H1 (cell line): ENCODE measurements around the gene IKZF2. TPM values are rescaled to one million over a fixed set of nuclear protein-coding genes. Genes with fewer than 3 reads are reported as not detected.

Experiments
- CTCF ChIA-PET: fragments of 300-600 bp; sonication (Branson Sonifier 250); formaldehyde crosslinking; loops from one replicate; lab custom pipeline; 2021; ENCODE audit not compliant: partially characterized antibody; lab: Charles Lee
- POLR2A ChIA-PET: fragments of 300-600 bp; sonication (Branson Sonifier 250); formaldehyde crosslinking; loops from one replicate; lab custom pipeline; 2021; ENCODE audit warnings: inconsistent platforms; ENCODE audit not compliant: partially characterized antibody; lab: Charles Lee
- DNase-seq, 2 experiments: peaks; one replicate each; pipeline versions ENCODE4 v3.0.0 to v3.0.0-alpha.2; 2010 to 2022; ENCODE audit warnings: low spot score in 2 of 2, low read depth in 1 of 2, mixed read lengths in 1 of 2
- FAIRE-seq: peaks from 2 replicates; lab custom pipeline; 2011; peaks lifted over from hg19 to GRCh38; lab: Jason Lieb, UNC
- H2AFZ ChIP-seq: 2 replicates; pipeline ENCODE4 v1.8.1; 2012; ENCODE audit warnings: low read length, inconsistent platforms
- H2AK5ac ChIP-seq: 2 replicates; pipeline ENCODE4 v1.6.1; 2013; ENCODE audit warnings: low read depth, low read length
- H2BK120ac ChIP-seq: replicated peaks from 2 replicates; pipeline ENCODE3; 2013; ENCODE audit warnings: low read depth, low read length, inconsistent platforms
- H2BK12ac ChIP-seq: 2 replicates; pipeline ENCODE4 v1.6.1; 2013; ENCODE audit warnings: low read depth, low read length
- H2BK15ac ChIP-seq: 2 replicates; pipeline ENCODE4 v1.6.1; 2013; ENCODE audit warnings: low read length
- H2BK20ac ChIP-seq: 2 replicates; pipeline ENCODE4 v1.6.1; 2013; ENCODE audit warnings: low read length
- H2BK5ac ChIP-seq: 2 replicates; pipeline ENCODE4 v1.6.1; 2013; ENCODE audit warnings: low read depth, low read length
- H3K14ac ChIP-seq: 2 replicates; pipeline ENCODE4 v1.6.1; 2013; ENCODE audit warnings: inconsistent platforms; ENCODE audit not compliant: insufficient read length
- H3K18ac ChIP-seq: 2 replicates; pipeline ENCODE4 v1.6.1; 2013; ENCODE audit warnings: low read length; ENCODE audit errors: extremely low read depth
- H3K23ac ChIP-seq: 2 replicates; pipeline ENCODE4 v1.6.1; 2013; ENCODE audit warnings: inconsistent platforms; ENCODE audit not compliant: insufficient read length
- H3K23me2 ChIP-seq: 2 replicates; pipeline ENCODE4 v1.6.1; 2013; ENCODE audit warnings: low read depth, low read length
- H3K27ac ChIP-seq: 2 replicates; pipeline ENCODE4 v1.6.1; 2011; ENCODE audit warnings: low read depth, low read length, inconsistent platforms
- H3K27me3 ChIP-seq, 4 experiments: replicated peaks in 1 of 4; 1 replicate in 1 of 4; 2 replicates in 3 of 4; pipeline versions ENCODE4 v1.6.1 to v1.8.1; 2011 to 2013; ENCODE audit warnings: low read length in 3 of 4, mild to moderate bottlenecking in 3 of 4, inconsistent platforms in 2 of 4, mixed read lengths in 2 of 4, moderate library complexity in 1 of 4; ENCODE audit not compliant: control insufficient read depth in 3 of 4, insufficient read depth in 3 of 4; ENCODE audit errors: extremely low read depth in 1 of 4
- H3K36me3 ChIP-seq, 4 experiments: 2 replicates each; pipeline versions ENCODE4 v1.6.1 to v1.8.1; 2011 to 2013; ENCODE audit warnings: mild to moderate bottlenecking in 4 of 4, low read length in 3 of 4, moderate library complexity in 2 of 4, control low read depth in 1 of 4, inconsistent platforms in 1 of 4; ENCODE audit not compliant: insufficient read depth in 4 of 4, control insufficient read depth in 2 of 4
- H3K4ac ChIP-seq: replicated peaks from 2 replicates; pipeline ENCODE3; 2013; ENCODE audit warnings: low read length, low read depth, mixed read lengths, inconsistent platforms; ENCODE audit not compliant: insufficient read length
- H3K4me1 ChIP-seq, 4 experiments: replicated peaks in 1 of 4; 1 replicate in 1 of 4; 2 replicates in 3 of 4; pipeline versions ENCODE4 v1.6.1 to v1.8.1; 2011 to 2013; ENCODE audit warnings: low read length in 3 of 4, inconsistent platforms in 2 of 4, mixed read lengths in 1 of 4; ENCODE audit not compliant: insufficient read depth in 4 of 4, control insufficient read depth in 3 of 4
- H3K4me2 ChIP-seq, 2 experiments: 2 replicates each; pipeline versions ENCODE4 v1.6.1 to v1.8.1; 2011 to 2013; ENCODE audit warnings: low read depth in 2 of 2, low read length in 2 of 2, control low read depth in 1 of 2, inconsistent platforms in 1 of 2, mild to moderate bottlenecking in 1 of 2; ENCODE audit not compliant: insufficient read depth in 1 of 2
- H3K4me3 ChIP-seq, 4 experiments: fragments of 200-600, 300-600 bp in 1 of 4; sonication (generic), shearing (Covaris generic), sonication (Bioruptor Twin) in 1 of 4; 2 replicates each; pipeline versions ENCODE4 v1.5.1 to v1.8.1; 2011 to 2016; ENCODE audit warnings: low read length in 4 of 4, low read depth in 3 of 4, control low read depth in 2 of 4, inconsistent platforms in 2 of 4, mild to moderate bottlenecking in 2 of 4, mixed read lengths in 1 of 4, moderate library complexity in 1 of 4; ENCODE audit not compliant: insufficient read depth in 2 of 4; ENCODE audit errors: extremely low read depth in 1 of 4
- H3K56ac ChIP-seq: replicated peaks from 2 replicates; pipeline ENCODE3; 2013; ENCODE audit warnings: low read depth, mild to moderate bottlenecking, mixed read lengths, low read length, inconsistent platforms; ENCODE audit not compliant: insufficient read length
- H3K79me1 ChIP-seq: 2 replicates; pipeline ENCODE4 v1.6.1; 2013; ENCODE audit warnings: low read depth, low read length, control low read depth
- H3K79me2 ChIP-seq, 2 experiments: 2 replicates each; pipeline versions ENCODE4 v1.6.1 to v1.8.1; 2012 to 2013; ENCODE audit warnings: low read length in 2 of 2, mild to moderate bottlenecking in 2 of 2, inconsistent platforms in 1 of 2; ENCODE audit not compliant: insufficient read depth in 2 of 2, control insufficient read depth in 1 of 2
- H3K9ac ChIP-seq, 4 experiments: replicated peaks in 1 of 4; 1 replicate in 1 of 4; 2 replicates in 3 of 4; pipeline versions ENCODE4 v1.6.1 to v1.8.1; 2011 to 2013; ENCODE audit warnings: low read depth in 3 of 4, low read length in 3 of 4, control low read depth in 2 of 4, mild to moderate bottlenecking in 2 of 4, moderate library complexity in 2 of 4, inconsistent platforms in 1 of 4; ENCODE audit errors: extremely low read depth in 1 of 4
- H3K9me3 ChIP-seq, 2 experiments: 2 replicates each; pipeline versions ENCODE4 v1.6.1 to v1.8.1; 2012 to 2013; ENCODE audit warnings: mild to moderate bottlenecking in 2 of 2, moderate library complexity in 2 of 2, control low read depth in 1 of 2, inconsistent platforms in 1 of 2, low read depth in 1 of 2, low read length in 1 of 2, mixed read lengths in 1 of 2; ENCODE audit not compliant: insufficient read depth in 2 of 2
- H4K20me1 ChIP-seq, 2 experiments: replicated peaks in 1 of 2; 2 replicates each; pipeline versions ENCODE3 to v1.8.1; 2011 to 2013; ENCODE audit warnings: inconsistent platforms in 2 of 2, low read length in 2 of 2, mild to moderate bottlenecking in 1 of 2; ENCODE audit not compliant: insufficient read depth in 2 of 2, control insufficient read depth in 1 of 2
- H4K5ac ChIP-seq: 2 replicates; pipeline ENCODE4 v1.6.1; 2013; ENCODE audit warnings: low read length, low read depth, mixed read lengths, inconsistent platforms; ENCODE audit not compliant: insufficient read length
- H4K8ac ChIP-seq: 2 replicates; pipeline ENCODE4 v1.8.0; 2013; ENCODE audit warnings: mild to moderate bottlenecking, moderate library complexity, low read length, inconsistent platforms; ENCODE audit not compliant: insufficient read depth; ENCODE audit errors: extremely low read depth
- H4K91ac ChIP-seq: replicated peaks from 2 replicates; pipeline ENCODE3; 2013; ENCODE audit warnings: low read length, mixed read lengths, inconsistent platforms; ENCODE audit not compliant: insufficient read length
- BRCA1 ChIP-seq: IDR thresholded peaks from 2 replicates; pipeline ENCODE4 v1.6.1; 2012; ENCODE audit warnings: low read depth, low read length, improper control_type of control experiment
- CBX8 ChIP-seq: fragments of 300-800, 300-1000 bp; sonication (generic); IDR thresholded peaks from 2 replicates; pipeline ENCODE4 v1.7.1; 2016; ENCODE audit warnings: low read depth, low read length, borderline replicate concordance
- GABPA ChIP-seq: IDR thresholded peaks from 2 replicates; pipeline ENCODE4 v1.6.1; 2011; ENCODE audit warnings: mild to moderate bottlenecking, low read length, moderate library complexity, borderline replicate concordance; ENCODE audit not compliant: insufficient read depth
- GTF2F1 ChIP-seq: IDR thresholded peaks from 2 replicates; pipeline ENCODE4 v1.6.1; 2012; ENCODE audit warnings: low read depth, low read length, improper control_type of control experiment, borderline replicate concordance
- RNF2 ChIP-seq: fragments of 200-900, 300-1000 bp; sonication (generic); IDR thresholded peaks from 2 replicates; pipeline ENCODE4 v1.7.1; 2016; ENCODE audit warnings: borderline replicate concordance, low read depth, mild to moderate bottlenecking, antibody characterized with exemption, low read length; ENCODE audit not compliant: poor library complexity, severe bottlenecking; ENCODE audit errors: missing control alignments
- SIN3A ChIP-seq, 2 experiments: IDR thresholded peaks in 1 of 2; conservative IDR thresholded peaks in 1 of 2; 2 replicates each; pipeline ENCODE4 v1.6.1; 2011 to 2012; ENCODE audit warnings: low read length in 2 of 2, improper control_type of control experiment in 1 of 2, low read depth in 1 of 2, mild to moderate bottlenecking in 1 of 2
- SIX5 ChIP-seq: IDR thresholded peaks from 2 replicates; pipeline ENCODE4 v1.6.1; 2011; ENCODE audit warnings: mild to moderate bottlenecking, low read depth, low read length
- YY1 ChIP-seq: IDR thresholded peaks from 2 replicates; pipeline ENCODE4 v1.6.1; 2011; ENCODE audit warnings: low read depth, mild to moderate bottlenecking, low read length
- WGBS, 2 experiments: shearing (Covaris generic) in 1 of 2; methylation state at CpG; one replicate each; pipeline versions ENCODE4 v1.1.6 to v1.1.7; 2013 to 2015; ENCODE audit warnings: low lambda C conversion rate in 2 of 2, mixed read lengths in 2 of 2, inconsistent platforms in 1 of 2, low coverage in 1 of 2, missing lambda C conversion rate in 1 of 2; ENCODE audit not compliant: insufficient replicate concordance in 2 of 2, insufficient coverage in 1 of 2, insufficient read length in 1 of 2; ENCODE audit errors: extremely low coverage in 1 of 2, missing lambda C conversion rate in 1 of 2; 5-methylcytosine and 5-hydroxymethylcytosine counted together
- polyA plus RNA-seq, 7 experiments: library from polyadenylated mRNA; depleted of rRNA in 3 of 7; stranded (reverse) in 5 of 7; unstranded in 2 of 7; fragments of >200 nt in 5 of 7; fragments of 200-250 nt in 2 of 7; gene quantifications; 1 replicate in 5 of 7; 2 replicates in 1 of 7; 4 replicates in 1 of 7; pipeline versions ENCODE4 v1.2.1 to v1.2.3, GENCODE V29; 2011 to 2013; ENCODE audit warnings: missing spikeins in 2 of 7, mixed read lengths in 2 of 7
- total RNA-seq: library from RNA; stranded (reverse); fragmentation: NEBNext Ultra II Directional; extraction: Animal tissue kit (Norgen Biotek cat#: 25700); gene quantifications from 2 replicates; pipeline ENCODE4 v1.2.1, GENCODE V29; 2021

The IKZF2 gene
- total and polyA plus RNA-seq, 2 of the 8 experiments (the other 6 are each of a cell fraction or from before 2014, with no cell fraction given): 1.7 to 4.4 TPM

DNA sequence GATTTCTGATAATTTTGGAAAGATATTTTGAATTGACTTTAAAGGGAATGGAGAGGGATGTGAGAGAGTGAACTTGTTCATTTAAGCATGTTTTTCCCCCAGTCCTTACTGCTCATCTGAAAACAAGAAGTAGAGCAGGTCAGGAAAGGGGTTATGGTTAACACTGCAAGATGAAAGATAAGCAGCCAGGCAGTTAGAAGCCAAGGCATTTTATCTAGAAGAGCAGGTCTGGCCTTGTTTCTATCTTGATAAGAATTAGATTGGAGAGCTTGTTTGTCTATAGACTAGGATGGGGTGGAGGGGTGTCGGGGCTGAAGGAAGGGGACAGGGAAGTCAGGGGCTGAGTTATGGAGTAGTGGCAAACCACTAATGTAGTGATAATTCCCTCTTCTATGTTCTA, 171.6 kb downstream of the IKZF2 start:
- Histone ChIP-seq H3K23me2 (no peaks in the 10 kb centered on the region), H4K91ac (no peak overlapping the region), H3K4me2 (no peak overlapping the region), H3K27ac (no peak overlapping the region), H3K18ac (no peak overlapping the region), H4K5ac (no peak overlapping the region), H2AFZ (no peak overlapping the region), H2BK5ac (no peak overlapping the region), H2BK12ac (no peak overlapping the region), H3K4me3 (no peak overlapping the region), H3K9me3 (no peaks in the 10 kb centered on the region), H2BK15ac (no peak overlapping the region), H2BK20ac (no peak overlapping the region), H3K27me3 (no peaks in the 10 kb centered on the region), H3K79me2 (no peaks in the 10 kb centered on the region), H3K14ac (no peak overlapping the region), H2AK5ac (no peak overlapping the region), H3K79me1 (no peaks in the 10 kb centered on the region), H3K9ac (no peak overlapping the region), H3K4me1 (no peaks in the 10 kb centered on the region), H4K8ac (no peak overlapping the region), H3K56ac (no peak overlapping the region), H2BK120ac (no peak overlapping the region), H4K20me1 (no peaks in the 10 kb centered on the region), H3K4ac (no peak overlapping the region), H3K23ac (no peak overlapping the region), H3K36me3 (no peaks in the 10 kb centered on the region)
- WGBS, 2 experiments: 100% methylated on average over 1 of the region's 1 CpG; no CpG with 5 or more reads in 1 of the 2 experiments
- DNase-seq: no peak
- ChIA-PET POLR2A (no interaction called here), CTCF (interaction anchor here (0.7 to 1.6 kb wide), 3 partner anchors 59 to 88 kb away, joined by 3 read pairs; no protein-coding TSS in a partner anchor)
- TF ChIP-seq BRCA1 (no peak), SIX5 (no peak), CBX8 (no peak), SIN3A (conservative IDR thresholded peaks at IDR 0.05 in 1 of 2, IDR thresholded peaks at IDR 0.05 in 1 of 2; ENCODE audit: low read depth in 1 of 2, low read length in 2 of 2) (no peak), YY1 (no peak), GABPA (no peak), GTF2F1 (no peak), RNF2 (no peak)
- no peak for FAIRE-seq
